Liver (tissue), 9 donors: Measurements from ENCODE around the gene SMG7. TPM values are rescaled to one million over a fixed set of nuclear protein-coding genes. Genes with fewer than 3 reads are reported as not detected.

Source experiments
- DNase-seq: peaks from one replicate; pipeline ENCODE4 v3.0.0-alpha.2; 2017; ENCODE audit warnings: low spot score
- H3K27ac ChIP-seq, 2 donors: one replicate each; pipeline ENCODE4 v1.7.0; 2013; ENCODE audit warnings: inconsistent platforms in 2 of 2, low read length in 2 of 2, control low read depth in 1 of 2, low read depth in 1 of 2, mild to moderate bottlenecking in 1 of 2
- H3K27me3 ChIP-seq, 4 donors: one replicate each; pipeline versions ENCODE4 v1.6.1 to v1.7.0; 2013; ENCODE audit warnings: low read length in 3 of 4, inconsistent platforms in 1 of 4, mild to moderate bottlenecking in 1 of 4, moderate library complexity in 1 of 4; ENCODE audit not compliant: control insufficient read depth in 4 of 4, insufficient read depth in 4 of 4
- H3K36me3 ChIP-seq, 4 donors: one replicate each; pipeline versions ENCODE4 v1.6.1 to v1.7.0; 2013; ENCODE audit warnings: low read length in 3 of 4, mild to moderate bottlenecking in 3 of 4, low read depth in 1 of 4, moderate library complexity in 1 of 4; ENCODE audit not compliant: control insufficient read depth in 4 of 4, insufficient read depth in 3 of 4
- H3K4me1 ChIP-seq, 4 donors: one replicate each; pipeline versions ENCODE4 v1.6.1 to v1.7.0; 2013; ENCODE audit warnings: low read length in 3 of 4, mild to moderate bottlenecking in 3 of 4, moderate library complexity in 1 of 4; ENCODE audit not compliant: control insufficient read depth in 4 of 4, insufficient read depth in 4 of 4
- H3K4me3 ChIP-seq, 3 donors: one replicate each; pipeline versions ENCODE4 v1.6.1 to v1.7.0; 2013; ENCODE audit warnings: low read length in 3 of 3, control low read depth in 1 of 3, low read depth in 1 of 3, mild to moderate bottlenecking in 1 of 3
- H3K9ac ChIP-seq, 2 donors: one replicate each; pipeline ENCODE4 v1.7.0; 2013; ENCODE audit warnings: low read length in 2 of 2, mild to moderate bottlenecking in 2 of 2, moderate library complexity in 2 of 2, control low read depth in 1 of 2, low read depth in 1 of 2
- H3K9me3 ChIP-seq, 4 donors: one replicate each; pipeline versions ENCODE4 v1.6.1 to v1.7.0; 2013; ENCODE audit warnings: low read length in 3 of 4; ENCODE audit not compliant: control insufficient read depth in 4 of 4
- ATF3 ChIP-seq: IDR thresholded peaks from 2 replicates; pipeline ENCODE4 v1.6.1; 2016; ENCODE audit warnings: antibody characterized with exemption
- CTCF ChIP-seq: fragments of 150-350 bp; IDR thresholded peaks from 2 replicates; pipeline ENCODE4 v1.5.1; 2017; ENCODE audit warnings: improper control_type of control experiment, low read depth, low read length; ENCODE audit not compliant: missing input control
- EGR1 ChIP-seq, 2 donors: IDR thresholded peaks; 2 replicates each; pipeline ENCODE4 v1.6.1; 2016 to 2018; ENCODE audit warnings: antibody characterized with exemption in 2 of 2, low read depth in 2 of 2
- FOXA1 ChIP-seq: IDR thresholded peaks from 2 replicates; pipeline ENCODE4 v1.6.1; 2016; ENCODE audit warnings: antibody characterized with exemption
- FOXA2 ChIP-seq: IDR thresholded peaks from 2 replicates; pipeline ENCODE4 v1.6.1; 2016; ENCODE audit warnings: antibody characterized with exemption
- GABPA ChIP-seq, 2 donors: IDR thresholded peaks in 1 of 2; conservative IDR thresholded peaks in 1 of 2; 2 replicates each; pipeline ENCODE4 v1.6.1; 2016; ENCODE audit warnings: antibody characterized with exemption in 2 of 2, mild to moderate bottlenecking in 1 of 2, moderate library complexity in 1 of 2
- HNF4A ChIP-seq, 2 donors: conservative IDR thresholded peaks; 2 replicates each; pipeline ENCODE4 v1.6.1; 2016; ENCODE audit warnings: antibody characterized with exemption in 2 of 2, mild to moderate bottlenecking in 2 of 2
- HNF4G ChIP-seq: IDR thresholded peaks from 2 replicates; pipeline ENCODE4 v1.6.1; 2016; ENCODE audit warnings: antibody characterized with exemption
- JUND ChIP-seq, 2 donors: IDR thresholded peaks; 2 replicates each; pipeline ENCODE4 v1.6.1; 2016; ENCODE audit warnings: antibody characterized with exemption in 2 of 2
- MAX ChIP-seq: IDR thresholded peaks from 2 replicates; pipeline ENCODE4 v1.6.1; 2016; ENCODE audit warnings: antibody characterized with exemption
- NR2F2 ChIP-seq: IDR thresholded peaks from 2 replicates; pipeline ENCODE4 v1.6.1; 2016; ENCODE audit warnings: antibody characterized with exemption
- RAD21 ChIP-seq, 2 donors: IDR thresholded peaks; 2 replicates each; pipeline ENCODE4 v1.6.1; 2016; ENCODE audit warnings: antibody characterized with exemption in 2 of 2, mild to moderate bottlenecking in 2 of 2
- REST ChIP-seq: IDR thresholded peaks from 2 replicates; pipeline ENCODE4 v1.6.1; 2016; ENCODE audit warnings: antibody characterized with exemption, mild to moderate bottlenecking
- RXRA ChIP-seq, 2 donors: IDR thresholded peaks; 2 replicates each; pipeline ENCODE4 v1.6.1; 2017 to 2018; ENCODE audit warnings: antibody characterized with exemption in 2 of 2, mild to moderate bottlenecking in 1 of 2
- SP1 ChIP-seq: IDR thresholded peaks from 2 replicates; pipeline ENCODE4 v1.6.1; 2018; ENCODE audit warnings: antibody characterized with exemption, mild to moderate bottlenecking
- TAF1 ChIP-seq: conservative IDR thresholded peaks from 2 replicates; pipeline ENCODE4 v1.6.1; 2016; ENCODE audit warnings: antibody characterized with exemption, mild to moderate bottlenecking
- ZBTB33 ChIP-seq: IDR thresholded peaks from 2 replicates; pipeline ENCODE4 v1.6.1; 2016; ENCODE audit warnings: antibody characterized with exemption
- WGBS: extraction: QIAGEN DNeasy Blood & Tissue Kit; methylation state at CpG from one replicate; pipeline ENCODE4 v1.1.7; 2013; 5-methylcytosine and 5-hydroxymethylcytosine counted together
- polyA plus RNA-seq, 2 donors: library from polyadenylated mRNA; stranded (reverse) in 1 of 2; unstranded in 1 of 2; fragments of 200-250 nt in 1 of 2; fragments of >200 nt in 1 of 2; fragmentation: Nextera tagmentation in 1 of 2; extraction: Ambion mirVana in 1 of 2; gene quantifications; one replicate each; pipeline versions ENCODE4 v1.2.1 to v1.2.3, GENCODE V29; 2013 to 2015
- total RNA-seq, 2 donors: library from RNA; depleted of rRNA; stranded (reverse); fragments of >200 nt; gene quantifications; one replicate each; pipeline ENCODE4 v1.2.3, GENCODE V29; 2014
- donor health status: healthy.
- donor health status: healthy.
- donor health status: healthy.
- donor health status: healthy.
- donor health status: healthy.

Gene SMG7
- total and polyA plus RNA-seq, 4 donors: 9.5 to 28.7 (median 13.6) TPM

DNA sequence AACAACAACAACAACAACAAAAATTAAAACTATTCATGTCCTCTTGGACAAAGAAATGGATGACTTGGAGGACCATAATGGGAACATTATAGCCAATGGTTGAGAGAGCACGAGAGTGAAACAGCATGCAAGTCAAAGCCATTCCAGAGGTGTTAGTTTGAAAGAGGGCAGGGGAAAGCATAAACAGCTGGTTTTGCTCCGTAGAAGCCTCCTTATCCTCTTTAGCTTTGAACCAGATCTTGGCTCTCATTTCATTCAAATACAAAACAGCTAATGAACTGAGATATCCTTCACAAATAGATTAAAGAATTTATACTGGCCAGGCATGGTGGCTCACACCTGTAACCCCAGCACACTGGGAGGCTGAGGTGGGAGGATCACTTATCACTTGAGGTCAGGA is 8.7 kb upstream of the SMG7 start:
- Histone ChIP-seq H3K9ac (no peak overlapping the region), H3K36me3 (no peaks in the 10 kb centered on the region), H3K27me3 (no peaks in the 10 kb centered on the region), H3K4me1 (peaks cover 0 to 20% (median 9%) of the 10 kb centered on the region in 4 donors), H3K9me3 (no peaks in the 10 kb centered on the region), H3K4me3 (no peak overlapping the region), H3K27ac (no peak overlapping the region)
- no peak for DNase-seq
- WGBS: 78% methylated on average over 2 of the region's 2 CpGs
- TF ChIP-seq ATF3: no peak
- no peak for TF ChIP-seq FOXA1
- TF ChIP-seq JUND (IDR thresholded peaks at IDR 0.05): no peak
- no peak for TF ChIP-seq EGR1 (IDR thresholded peaks at IDR 0.05; ENCODE audit: low read depth in 2 of 2)
- no peak for TF ChIP-seq ZBTB33
- no peak for TF ChIP-seq HNF4G
- TF ChIP-seq HNF4A (conservative IDR thresholded peaks at IDR 0.05): no peak
- TF ChIP-seq FOXA2: no peak
- TF ChIP-seq TAF1: no peak
- TF ChIP-seq REST: no peak
- no peak for TF ChIP-seq SP1
- no peak for TF ChIP-seq RAD21 (IDR thresholded peaks at IDR 0.05)
- no peak for TF ChIP-seq GABPA (IDR thresholded peaks at IDR 0.05 in 1 of 2, conservative IDR thresholded peaks at IDR 0.05 in 1 of 2)
- no peak for TF ChIP-seq RXRA (IDR thresholded peaks at IDR 0.05)

- no peaks in the 10 kb centered on the region for H3K9me3 ChIP-seq
- H3K9ac ChIP-seq: no peak overlapping the region
- no peak overlapping the region for H3K27ac ChIP-seq
- no peaks in the 10 kb centered on the region for H3K36me3 ChIP-seq
- TF ChIP-seq HNF4A (conservative IDR thresholded peaks at IDR 0.05) (no peak), RAD21 (IDR thresholded peaks at IDR 0.05) (no peak)
- DNase-seq: no peak
- WGBS: 66% methylated on average over 2 of the region's 2 CpGs
- H3K4me3 ChIP-seq: no peak overlapping the region
- peaks cover 0 to 14% (median 8%) of the 10 kb centered on the region in 4 donors for H3K4me1 ChIP-seq
- H3K27me3 ChIP-seq: no peaks in the 10 kb centered on the region
Measured at GRCh38 chr1:183466781-183467180, 5.5 kb upstream of the SMG7 start.

GRCh38 chr1:183467687-183468086 is 4.6 kb upstream of the SMG7 start:
- DNase-seq: no peak
- no peaks in the 10 kb centered on the region for H3K36me3 ChIP-seq
- 22% methylated on average over 1 of the region's 1 CpG for WGBS
- H3K4me3 ChIP-seq: no peak overlapping the region
- peaks cover 0 to 12% (median 8%) of the 10 kb centered on the region in 4 donors for H3K4me1 ChIP-seq
- H3K27ac ChIP-seq: peak overlapping the region; percentile 43 to 62
- H3K9ac ChIP-seq: peak overlapping the region in 1 of 2 donors; percentile 27
- no peaks in the 10 kb centered on the region for H3K27me3 ChIP-seq
- no peaks in the 10 kb centered on the region for H3K9me3 ChIP-seq
- TF ChIP-seq GABPA (IDR thresholded peaks at IDR 0.05 in 1 of 2, conservative IDR thresholded peaks at IDR 0.05 in 1 of 2): peak in 1 of 2 donors; percentile 34
- TF ChIP-seq CTCF: no peak
- no peak for TF ChIP-seq MAX
- TF ChIP-seq NR2F2: no peak
- no peak for TF ChIP-seq HNF4G
- TF ChIP-seq RXRA (IDR thresholded peaks at IDR 0.05): peak; percentile 64 to 76
- peak; percentile 19 to 35 for TF ChIP-seq RAD21 (IDR thresholded peaks at IDR 0.05)
- peak; percentile 76 to 80 for TF ChIP-seq JUND (IDR thresholded peaks at IDR 0.05)
- peak; percentile 69 to 73 for TF ChIP-seq HNF4A (conservative IDR thresholded peaks at IDR 0.05)
- no peak for TF ChIP-seq FOXA2
- peak; percentile 34 for TF ChIP-seq ZBTB33
- TF ChIP-seq ATF3: peak; percentile 31
- TF ChIP-seq FOXA1: no peak
- TF ChIP-seq SP1: peak; percentile 59
